ENCODE measurements around the gene VSTM1. TPM values are rescaled to one million over a fixed set of nuclear protein-coding genes. Genes with fewer than 3 reads are reported as not detected.

VSTM1 gene
- total RNA-seq, 1 donor from 2014 or later, result not detected

GRCh38 chr19:54010474-54010873 lies 53.2 kb downstream of the VSTM1 start:
- Mint-ChIP-seq H3K4me3 (no peak overlapping the region), H3K27me3 (ENCODE audit: insufficient read depth, low read depth) (peaks cover 7% of the 10 kb centered on the region), H3K27ac (no peak overlapping the region), H3K36me3 (no peaks in the 10 kb centered on the region), H3K4me1 (peaks cover 27% of the 10 kb centered on the region), H3K9me3 (peaks cover 4% of the 10 kb centered on the region)
- DNase-seq (ENCODE audit: low spot score), result no peak
- Histone ChIP-seq H3K79me2 (ENCODE audit: low read depth) (no peaks in the 10 kb centered on the region), H3K27ac (no peak overlapping the region), H3K27me3 (no peaks in the 10 kb centered on the region), H3K4me2 (no peak overlapping the region), H3K9ac (no peak overlapping the region), H3F3A (ENCODE audit: low read depth) (no peaks in the 10 kb centered on the region), H3K9me3 (ENCODE audit: low read depth) (no peaks in the 10 kb centered on the region), H2AFZ (replicated peaks) (no peak overlapping the region), H3K4me3 (no peak overlapping the region), H4K20me1 (ENCODE audit: low read depth) (no peaks in the 10 kb centered on the region), H3K36me3 (no peaks in the 10 kb centered on the region), H3K4me1 (peaks cover 4% of the 10 kb centered on the region)
- TF ChIP-seq EZH2 (IDR thresholded peaks at IDR 0.05) (no peak), EZH2phosphoT487 (IDR thresholded peaks at IDR 0.05) (no peak)
- TF ChIP-seq, protein P1, sequence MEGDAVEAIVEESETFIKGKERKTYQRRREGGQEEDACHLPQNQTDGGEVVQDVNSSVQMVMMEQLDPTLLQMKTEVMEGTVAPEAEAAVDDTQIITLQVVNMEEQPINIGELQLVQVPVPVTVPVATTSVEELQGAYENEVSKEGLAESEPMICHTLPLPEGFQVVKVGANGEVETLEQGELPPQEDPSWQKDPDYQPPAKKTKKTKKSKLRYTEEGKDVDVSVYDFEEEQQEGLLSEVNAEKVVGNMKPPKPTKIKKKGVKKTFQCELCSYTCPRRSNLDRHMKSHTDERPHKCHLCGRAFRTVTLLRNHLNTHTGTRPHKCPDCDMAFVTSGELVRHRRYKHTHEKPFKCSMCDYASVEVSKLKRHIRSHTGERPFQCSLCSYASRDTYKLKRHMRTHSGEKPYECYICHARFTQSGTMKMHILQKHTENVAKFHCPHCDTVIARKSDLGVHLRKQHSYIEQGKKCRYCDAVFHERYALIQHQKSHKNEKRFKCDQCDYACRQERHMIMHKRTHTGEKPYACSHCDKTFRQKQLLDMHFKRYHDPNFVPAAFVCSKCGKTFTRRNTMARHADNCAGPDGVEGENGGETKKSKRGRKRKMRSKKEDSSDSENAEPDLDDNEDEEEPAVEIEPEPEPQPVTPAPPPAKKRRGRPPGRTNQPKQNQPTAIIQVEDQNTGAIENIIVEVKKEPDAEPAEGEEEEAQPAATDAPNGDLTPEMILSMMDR (IDR thresholded peaks at IDR 0.05), result no peak

DNA sequence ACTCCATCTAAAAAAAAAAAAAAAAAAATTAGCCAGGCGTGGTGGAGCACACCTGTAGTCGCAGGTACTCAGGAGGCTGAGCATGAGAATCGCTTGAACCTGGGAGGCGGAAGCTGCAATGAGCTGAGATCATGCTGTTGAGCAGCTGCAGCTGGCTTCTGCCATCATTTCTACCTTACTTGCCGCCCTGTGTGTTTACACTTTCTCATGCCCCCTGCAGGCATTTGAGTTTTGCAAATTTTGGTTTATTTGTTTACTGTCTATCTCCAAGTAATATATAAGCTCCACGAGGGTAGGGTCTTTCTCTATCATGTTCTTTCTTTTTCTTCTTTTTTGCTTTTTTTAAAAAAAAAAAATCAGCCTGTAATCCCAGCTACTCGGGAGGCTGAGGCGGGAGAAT lies 54.3 kb downstream of the VSTM1 start:
- H3K4me1 ChIP-seq, result peaks cover 4% of the 10 kb centered on the region
- no peaks in the 10 kb centered on the region for H3F3A ChIP-seq (ENCODE audit: low read depth)
- no peak overlapping the region for H2AFZ ChIP-seq (replicated peaks)
- H3K36me3 Mint-ChIP-seq, result no peaks in the 10 kb centered on the region
- no peaks in the 10 kb centered on the region for H3K27me3 ChIP-seq
- H3K4me3 ChIP-seq, result no peak overlapping the region
- H3K9me3 ChIP-seq (ENCODE audit: low read depth), result no peaks in the 10 kb centered on the region
- no peaks in the 10 kb centered on the region for H3K36me3 ChIP-seq
- no peaks in the 10 kb centered on the region for H4K20me1 ChIP-seq (ENCODE audit: low read depth)
- H3K27me3 Mint-ChIP-seq (ENCODE audit: insufficient read depth, low read depth), result peaks cover 5% of the 10 kb centered on the region
- no peak overlapping the region for H3K4me2 ChIP-seq
- no peak for DNase-seq (ENCODE audit: low spot score)
- H3K4me1 Mint-ChIP-seq, result peaks cover 24% of the 10 kb centered on the region
- TF ChIP-seq, protein P1 (IDR thresholded peaks at IDR 0.05), result no peak
- TF ChIP-seq EZH2 (IDR thresholded peaks at IDR 0.05), result no peak
- no peak overlapping the region for H3K27ac ChIP-seq
- H3K4me3 Mint-ChIP-seq, result no peak overlapping the region
- H3K9me3 Mint-ChIP-seq, result peaks cover 2% of the 10 kb centered on the region
- no peak overlapping the region for H3K27ac Mint-ChIP-seq
- H3K79me2 ChIP-seq (ENCODE audit: low read depth), result no peaks in the 10 kb centered on the region
- no peak overlapping the region for H3K9ac ChIP-seq

DNA sequence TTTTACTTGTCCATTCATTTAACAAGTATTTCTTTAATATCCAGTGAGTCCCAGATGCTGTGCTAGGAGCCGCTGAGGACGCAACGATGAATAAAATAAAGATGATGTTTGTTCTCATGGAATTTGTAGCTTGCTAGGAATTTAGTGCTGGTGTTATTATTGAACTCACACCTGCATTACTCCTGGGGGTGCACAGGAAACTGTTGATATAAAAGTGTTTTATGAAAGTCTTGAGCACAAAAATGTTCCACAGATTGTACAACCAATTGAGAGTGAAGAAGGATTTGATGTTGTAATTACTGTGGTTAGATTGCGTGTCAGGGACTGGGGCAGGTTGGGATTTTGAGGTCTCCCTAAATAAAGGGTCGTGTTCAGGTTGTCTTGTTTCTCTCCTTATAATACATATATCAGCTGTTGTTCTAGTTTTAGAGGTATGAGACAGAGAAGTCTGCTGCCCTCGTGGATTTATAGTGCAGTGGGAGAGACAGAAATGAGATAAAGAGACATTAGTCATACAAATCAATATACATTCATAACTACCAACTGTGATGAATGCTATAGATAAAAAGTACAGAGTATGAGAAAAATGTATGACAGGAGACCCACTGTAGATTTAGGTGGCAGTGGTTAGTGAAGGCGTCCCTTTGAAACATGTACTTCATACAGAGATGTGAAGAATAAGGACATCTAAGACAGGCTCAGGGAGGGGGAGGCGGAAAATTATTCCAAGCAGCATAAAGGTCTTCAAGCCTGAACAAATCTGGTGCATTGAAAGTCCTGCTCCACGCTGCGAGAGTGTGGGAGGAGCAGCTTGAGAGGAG lies 61.0 kb downstream of the VSTM1 start:
- H2AFZ ChIP-seq (replicated peaks), result no peak overlapping the region
- H3K4me1 ChIP-seq, result peaks cover 5% of the 10 kb centered on the region
- no peak overlapping the region for H3K27ac ChIP-seq
- H3K9ac ChIP-seq, result no peak overlapping the region
- Mint-ChIP-seq H3K4me1 (peaks cover 24% of the 10 kb centered on the region), H3K9me3 (no peaks in the 10 kb centered on the region), H3K36me3 (no peaks in the 10 kb centered on the region), H3K4me3 (no peak overlapping the region), H3K27me3 (ENCODE audit: insufficient read depth, low read depth) (peaks cover 8% of the 10 kb centered on the region), H3K27ac (no peak overlapping the region)
- no peak overlapping the region for H3K4me2 ChIP-seq
- peaks cover 4% of the 10 kb centered on the region for H3F3A ChIP-seq (ENCODE audit: low read depth)
- H3K36me3 ChIP-seq, result no peaks in the 10 kb centered on the region
- H4K20me1 ChIP-seq (ENCODE audit: low read depth), result no peaks in the 10 kb centered on the region
- no peak overlapping the region for H3K4me3 ChIP-seq
- H3K9me3 ChIP-seq (ENCODE audit: low read depth), result no peaks in the 10 kb centered on the region
- peaks cover 53% of the 10 kb centered on the region for H3K27me3 ChIP-seq
- DNase-seq (ENCODE audit: low spot score), result no peak
- TF ChIP-seq EZH2 (IDR thresholded peaks at IDR 0.05) (no peak), EZH2phosphoT487 (IDR thresholded peaks at IDR 0.05) (no peak)
- TF ChIP-seq, protein P1 (IDR thresholded peaks at IDR 0.05), result no peak
- H3K79me2 ChIP-seq (ENCODE audit: low read depth), result no peaks in the 10 kb centered on the region
